Panc1 (cell line): Measurements from ENCODE around the gene USO1. TPM values are rescaled to one million over a fixed set of nuclear protein-coding genes. Genes with fewer than 3 reads are reported as not detected.

Experiments
- ATAC-seq: fragments of 200-7000 bp; cut with Tn5 transposase; 2 replicates; pipeline ENCODE4 v1.9.1; 2020; ENCODE audit warnings: mild to moderate bottlenecking, moderate library complexity
- BruUV-seq: library from RNA; stranded (reverse); fragments of 400-500 nt; replicated peaks from 2 replicates; lab custom pipeline; 2021; lab: Mats Ljungman, UMichigan
- CTCF ChIA-PET: fragments of 300-600 bp; sonication (Branson Sonifier 250); formaldehyde crosslinking; loops from one replicate; lab custom pipeline; 2022; ENCODE audit warnings: antibody characterized with exemption; lab: Charles Lee
- POLR2A ChIA-PET: fragments of 300-600 bp; sonication (Branson Sonifier 250); formaldehyde crosslinking; loops from one replicate; lab custom pipeline; 2022; ENCODE audit warnings: antibody characterized with exemption; lab: Charles Lee
- DNase-seq: peaks from one replicate; pipeline ENCODE4 v3.0.0-alpha.2; 2010; ENCODE audit warnings: low read depth, low spot score
- H3K27ac ChIP-seq: 2 replicates; pipeline ENCODE4 v1.5.1; 2011; ENCODE audit warnings: mild to moderate bottlenecking, low read length, inconsistent platforms
- H3K27me3 ChIP-seq: fragments of 200-500 bp; sonication (Bioruptor generic); 2 replicates; pipeline ENCODE4 v1.6.0; 2014; ENCODE audit warnings: low read length, inconsistent platforms; ENCODE audit not compliant: control insufficient read depth, insufficient read depth
- H3K36me3 ChIP-seq: fragments of 200-500 bp; sonication (Bioruptor generic); 2 replicates; pipeline ENCODE4 v1.5.1; 2014; ENCODE audit warnings: inconsistent platforms, mild to moderate bottlenecking, low read length, moderate library complexity; ENCODE audit not compliant: control insufficient read depth, insufficient read depth
- H3K4me1 ChIP-seq: 2 replicates; pipeline ENCODE4 v1.5.1; 2011; ENCODE audit warnings: inconsistent platforms, mild to moderate bottlenecking, low read length, moderate library complexity; ENCODE audit not compliant: control insufficient read depth, insufficient read depth
- H3K4me3 ChIP-seq, 2 experiments: 2 replicates each; pipeline ENCODE4 v1.5.1; 2011 to 2012; ENCODE audit warnings: low read depth in 2 of 2, low read length in 2 of 2, mild to moderate bottlenecking in 2 of 2, inconsistent platforms in 1 of 2, moderate library complexity in 1 of 2
- H3K9me3 ChIP-seq: fragments of 200-500 bp; sonication (Bioruptor generic); 2 replicates; pipeline ENCODE4 v1.5.1; 2014; ENCODE audit warnings: low read depth, mild to moderate bottlenecking, inconsistent platforms, low read length, moderate library complexity; ENCODE audit not compliant: control insufficient read depth, insufficient read depth
- CTCF ChIP-seq: fragments of 450-650 bp; IDR thresholded peaks from 2 replicates; pipeline ENCODE4 v1.5.1; 2017; ENCODE audit warnings: mild to moderate bottlenecking
- POLR2AphosphoS5 ChIP-seq: IDR thresholded peaks from 2 replicates; pipeline ENCODE4 v1.6.1; 2012; ENCODE audit warnings: mild to moderate bottlenecking, low read depth, low read length, moderate library complexity
- REST ChIP-seq, 2 experiments: IDR thresholded peaks; 2 replicates each; pipeline ENCODE4 v1.6.1; 2011 to 2012; ENCODE audit warnings: low read depth in 2 of 2, control low read depth in 1 of 2, low read length in 1 of 2, mild to moderate bottlenecking in 1 of 2, moderate library complexity in 1 of 2; ENCODE audit not compliant: insufficient read depth in 1 of 2
- SIN3A ChIP-seq: IDR thresholded peaks from 2 replicates; pipeline ENCODE4 v1.6.1; 2012; ENCODE audit warnings: low read depth, mild to moderate bottlenecking, low read length, moderate library complexity, borderline replicate concordance; ENCODE audit not compliant: insufficient read depth
- TCF7L2 ChIP-seq: IDR thresholded peaks from 2 replicates; pipeline ENCODE4 v1.6.1; 2011; ENCODE audit warnings: mild to moderate bottlenecking, low read depth, low read length, inconsistent platforms
- in situ Hi-C: cut with HindIII; loops from 2 replicates; pipeline ENCODE4 v1.10.0; 2016; ENCODE audit warnings: low sequenced_read_pairs, low pct_unique_long_range_greater_than_20kb
- intact Hi-C: fragments of 100-400 bp; cut with micrococcal nuclease; formaldehyde crosslinking; loops from one replicate; pipeline ENCODE4 v1.10.0; 2022; ENCODE audit not compliant: unreplicated experiment
- total RNA-seq: library from RNA; stranded (reverse); gene quantifications from one replicate; pipeline ENCODE4 v1.2.1, GENCODE V29; 2021; ENCODE audit not compliant: unreplicated experiment

Gene USO1
- total RNA-seq, 1 experiment from 2014 or later = 50.0 TPM

DNA sequence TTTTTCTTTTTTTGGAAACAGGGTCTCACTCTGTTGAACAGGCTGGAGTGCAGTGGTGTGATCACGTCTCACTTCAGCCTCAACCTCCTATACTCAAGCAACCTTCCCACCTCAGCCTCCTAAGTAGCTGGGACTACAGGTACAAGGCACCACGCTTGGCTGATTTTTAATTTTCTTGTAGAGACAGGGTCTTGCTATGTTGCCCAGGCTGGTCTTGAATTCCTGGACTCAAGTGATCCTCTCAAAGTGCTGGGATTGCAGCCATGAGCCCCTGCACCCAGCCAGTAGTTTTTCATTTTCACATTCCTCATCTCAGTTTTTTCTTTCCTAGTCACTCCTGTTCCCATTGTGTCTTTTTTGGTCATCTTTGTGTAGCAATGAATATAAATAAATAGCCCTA, 11.1 kb downstream of the USO1 start:
- POLR2A ChIA-PET = no interaction called here
- TF ChIP-seq REST (IDR thresholded peaks at IDR 0.05; ENCODE audit: insufficient read depth in 1 of 2, low read depth in 2 of 2, low read length in 1 of 2) = no peak
- no peak for TF ChIP-seq TCF7L2
- TF ChIP-seq SIN3A = no peak
- TF ChIP-seq CTCF = no peak
- TF ChIP-seq POLR2AphosphoS5 = no peak

GRCh38 chr4:75736862-75737261, 12.5 kb downstream of the USO1 start:
- CTCF ChIA-PET = no interaction called here

More for the DNA sequence above, 11.1 kb downstream of the USO1 start:
- Histone ChIP-seq H3K9me3 (no peaks in the 10 kb centered on the region), H3K4me1 (no peaks in the 10 kb centered on the region), H3K4me3 (no peak overlapping the region), H3K27me3 (no peaks in the 10 kb centered on the region), H3K36me3 (no peaks in the 10 kb centered on the region), H3K27ac (no peak overlapping the region)
- BruUV-seq = no TSS peak
- DNase-seq (no peak), ATAC-seq (no peak)
- intact Hi-C loops = no loop called here
- in situ Hi-C loops = no loop called here
- CTCF ChIA-PET = no interaction called here

More at GRCh38 chr4:75736862-75737261, 12.5 kb downstream of the USO1 start:
- Histone ChIP-seq H3K27me3 (no peaks in the 10 kb centered on the region), H3K4me1 (no peaks in the 10 kb centered on the region), H3K27ac (no peak overlapping the region), H3K36me3 (no peaks in the 10 kb centered on the region), H3K4me3 (no peak overlapping the region), H3K9me3 (no peaks in the 10 kb centered on the region)
- TF ChIP-seq SIN3A (no peak), REST (IDR thresholded peaks at IDR 0.05; ENCODE audit: insufficient read depth in 1 of 2, low read depth in 2 of 2, low read length in 1 of 2) (no peak)
- POLR2A ChIA-PET = no interaction called here
- intact Hi-C loops = no loop called here
- in situ Hi-C loops = no loop called here
- no peak for ATAC-seq
- DNase-seq = no peak
- no TSS peak for BruUV-seq
